HCT116 (cell line): ENCODE results near the gene MMP28. TPM values are rescaled to one million over a fixed set of nuclear protein-coding genes. Genes with fewer than 3 reads are reported as not detected.

Experiments used
- ATAC-seq: fragments of 200-7000 bp; cut with Tn5 transposase; 2 replicates; pipeline ENCODE4 v1.9.1; 2020; ENCODE audit warnings: mild to moderate bottlenecking, moderate library complexity
- BruUV-seq: library from RNA; stranded (reverse); fragments of 400-500 nt; replicated peaks from 2 replicates; lab custom pipeline; 2021; lab: Mats Ljungman, UMichigan
- CTCF ChIA-PET: fragments of 300-600 bp; sonication (Branson Sonifier 250); formaldehyde crosslinking; loops from one replicate; lab custom pipeline; 2021; ENCODE audit warnings: antibody characterized with exemption; lab: Charles Lee
- POLR2A ChIA-PET: fragments of 300-600, 350-600 bp; sonication (Branson Sonifier 250); formaldehyde crosslinking; loops from one replicate; lab custom pipeline; 2021; ENCODE audit warnings: antibody characterized with exemption; lab: Charles Lee
- RAD21 ChIA-PET, 2 experiments: fragments of 300-600 bp; sonication (Branson Sonifier 250); formaldehyde crosslinking; loops; one replicate each; lab custom pipeline; 2023; ENCODE audit warnings: low total read pairs in 2 of 2; ENCODE audit not compliant: uncharacterized antibody in 2 of 2, unreplicated experiment in 2 of 2, low non-redundant PET in 1 of 2; lab: Charles Lee
- DNase-seq: peaks from one replicate; pipeline ENCODE4 v3.0.0-alpha.2; 2010; ENCODE audit warnings: low read depth, low spot score
- H2AFZ ChIP-seq: fragments of 200-600 bp; shearing (Covaris generic), sonication (generic); 2 replicates; pipeline ENCODE4 v1.6.1; 2017; ENCODE audit warnings: low read depth, mixed run types, mixed read lengths, antibody characterized with exemption, low read length; ENCODE audit not compliant: poor library complexity, severe bottlenecking
- H3K27ac ChIP-seq: 2 replicates; pipeline ENCODE4 v1.5.1; 2012; ENCODE audit warnings: low read depth, low read length
- H3K27me3 ChIP-seq: fragments of 200-600 bp; sonication (generic); 2 replicates; pipeline ENCODE4 v1.6.1; 2016; ENCODE audit warnings: mixed run types, low read length, mixed read lengths; ENCODE audit not compliant: insufficient read depth
- H3K36me3 ChIP-seq, 2 experiments: fragments of 200-500 bp in 1 of 2; fragments of 200-600 bp in 1 of 2; sonication (Bioruptor generic) in 1 of 2; sonication (generic) in 1 of 2; 2 replicates each; pipeline versions ENCODE4 v1.5.1 to v1.6.1; 2014 to 2016; ENCODE audit warnings: low read length in 2 of 2, inconsistent platforms in 1 of 2, mixed read lengths in 1 of 2, mixed run types in 1 of 2; ENCODE audit not compliant: insufficient read depth in 2 of 2, control insufficient read depth in 1 of 2
- H3K4me1 ChIP-seq, 2 experiments: fragments of 200-600 bp in 1 of 2; sonication (generic) in 1 of 2; 2 replicates each; pipeline versions ENCODE4 v1.5.1 to v1.6.1; 2012 to 2017; ENCODE audit warnings: low read length in 2 of 2, inconsistent platforms in 1 of 2, mild to moderate bottlenecking in 1 of 2, mixed read lengths in 1 of 2, mixed run types in 1 of 2, moderate library complexity in 1 of 2; ENCODE audit not compliant: insufficient read depth in 2 of 2, control insufficient read depth in 1 of 2
- H3K4me2 ChIP-seq: fragments of 200-600 bp; sonication (generic); 2 replicates; pipeline ENCODE4 v1.6.1; 2017; ENCODE audit warnings: mixed run types, low read length, mixed read lengths
- H3K4me3 ChIP-seq, 2 experiments: fragments of 200-600 bp in 1 of 2; sonication (generic) in 1 of 2; replicated peaks in 1 of 2; 2 replicates each; pipeline ENCODE4 v1.5.1; 2011 to 2016; ENCODE audit warnings: low read length in 2 of 2, control low read depth in 1 of 2, low read depth in 1 of 2, mild to moderate bottlenecking in 1 of 2, mixed read lengths in 1 of 2, mixed run types in 1 of 2
- H3K79me2 ChIP-seq: fragments of 200-600 bp; sonication (generic); 2 replicates; pipeline ENCODE4 v1.6.1; 2017; ENCODE audit warnings: mild to moderate bottlenecking, mixed run types, low read length, moderate library complexity, mixed read lengths; ENCODE audit not compliant: insufficient read depth
- H3K9ac ChIP-seq: fragments of 200-600 bp; sonication (generic); 2 replicates; pipeline ENCODE4 v1.6.1; 2016; ENCODE audit warnings: low read length, mixed read lengths
- H3K9me2 ChIP-seq: fragments of 200-600 bp; sonication (generic), shearing (Covaris generic); 2 replicates; pipeline ENCODE4 v1.6.1; 2017; ENCODE audit warnings: mixed run types, mild to moderate bottlenecking, moderate library complexity; ENCODE audit not compliant: insufficient read depth
- H3K9me3 ChIP-seq, 2 experiments: fragments of 200-500 bp in 1 of 2; fragments of 200-600 bp in 1 of 2; sonication (Bioruptor generic) in 1 of 2; sonication (generic) in 1 of 2; 2 replicates each; pipeline ENCODE4 v1.6.1; 2014 to 2017; ENCODE audit warnings: low read length in 2 of 2, mixed read lengths in 2 of 2, inconsistent platforms in 1 of 2, low read depth in 1 of 2, mild to moderate bottlenecking in 1 of 2, mixed run types in 1 of 2, moderate library complexity in 1 of 2; ENCODE audit not compliant: control insufficient read depth in 1 of 2, insufficient read depth in 1 of 2
- H4K20me1 ChIP-seq: fragments of 200-600 bp; sonication (generic), shearing (Covaris generic); 2 replicates; pipeline ENCODE4 v1.6.1; 2017; ENCODE audit warnings: mixed run types, mild to moderate bottlenecking, moderate library complexity; ENCODE audit not compliant: insufficient read depth
- ATF3 ChIP-seq: IDR thresholded peaks from 2 replicates; pipeline ENCODE4 v1.6.1; 2012
- EZH2 ChIP-seq: fragments of 200-600 bp; sonication (generic); IDR thresholded peaks from 2 replicates; pipeline ENCODE4 v1.6.1; 2017; ENCODE audit warnings: antibody characterized with exemption, mixed run types
- FOSL1 ChIP-seq: IDR thresholded peaks from 2 replicates; pipeline ENCODE4 v1.6.1; 2012; ENCODE audit warnings: low read depth
- RAD21 ChIP-seq: IDR thresholded peaks from 2 replicates; pipeline ENCODE4 v1.6.1; 2012; ENCODE audit warnings: low read depth, mild to moderate bottlenecking
- SIN3A ChIP-seq: IDR thresholded peaks from 2 replicates; pipeline ENCODE4 v1.6.1; 2012; ENCODE audit warnings: low read depth
- SRF ChIP-seq: IDR thresholded peaks from 2 replicates; pipeline ENCODE4 v1.6.1; 2012; ENCODE audit warnings: low read depth
- YY1 ChIP-seq: IDR thresholded peaks from 2 replicates; pipeline ENCODE4 v1.6.1; 2011; ENCODE audit warnings: low read length, low read depth, moderate library complexity, mild to moderate bottlenecking; ENCODE audit not compliant: insufficient replicate concordance; ENCODE audit errors: extremely low read depth
- ZBTB33 ChIP-seq: IDR thresholded peaks from 2 replicates; pipeline ENCODE4 v1.6.1; 2011; ENCODE audit warnings: mild to moderate bottlenecking, low read length, moderate library complexity; ENCODE audit not compliant: insufficient replicate concordance; ENCODE audit errors: extremely low read depth
- ZFX ChIP-seq: fragments of 450-650 bp; IDR thresholded peaks from 2 replicates; pipeline ENCODE4 v1.6.1; 2017
- intact Hi-C: fragments of 100-400 bp; cut with micrococcal nuclease; formaldehyde crosslinking; loops from 2 replicates; pipeline ENCODE4 v1.10.0; 2022
- total RNA-seq: library from RNA; stranded (reverse); gene quantifications from one replicate; pipeline ENCODE4 v1.2.1, GENCODE V29; 2021; ENCODE audit not compliant: unreplicated experiment

The MMP28 gene
- total RNA-seq, 1 experiment from 2014 or later = 2.6 TPM

- H3K4me1 ChIP-seq = no peaks in the 10 kb centered on the region
- intact Hi-C loops = loop anchor here (5.0 to 10.0 kb wide), 5 partner anchors 434 to 1321 kb away; no protein-coding TSS in a partner anchor
- ATAC-seq (no peak), DNase-seq (no peak)
- TF ChIP-seq SRF (no peak), FOSL1 (no peak), ATF3 (no peak), YY1 (no peak), ZFX (no peak), RAD21 (no peak), ZBTB33 (no peak), SIN3A (no peak), EZH2 (no peak)
- peaks cover 4% of the 10 kb centered on the region; the same call in 1 of the 2 replicates for H3K27me3 ChIP-seq
- no peak overlapping the region for H3K4me2 ChIP-seq
- no peaks in the 10 kb centered on the region for H3K9me2 ChIP-seq
- H3K79me2 ChIP-seq = no peaks in the 10 kb centered on the region
- no peak overlapping the region for H2AFZ ChIP-seq
- BruUV-seq = no TSS peak
- H3K36me3 ChIP-seq = no peaks in the 10 kb centered on the region
- RAD21 ChIA-PET = no interaction called here
- H3K4me3 ChIP-seq = no peak overlapping the region
- CTCF ChIA-PET = interaction anchor here (0.7 kb wide), 1 partner anchor 113 kb away, joined by 3 read pairs; no protein-coding TSS in a partner anchor
- H3K9ac ChIP-seq = no peak overlapping the region
- no peak overlapping the region for H3K27ac ChIP-seq
- H4K20me1 ChIP-seq = no peaks in the 10 kb centered on the region
- POLR2A ChIA-PET = no interaction called here
- H3K9me3 ChIP-seq = no peaks in the 10 kb centered on the region
These were observed 49.6 kb downstream of the MMP28 start for GRCh38 chr17:35745749-35746320.
